ENCODE results near the gene OSBP2. TPM values are rescaled to one million over a fixed set of nuclear protein-coding genes. Genes with fewer than 3 reads are reported as not detected.

The OSBP2 gene
- total and polyA plus RNA-seq, 2 experiments from 2014 or later, result 2.1 to 2.9 TPM

DNA sequence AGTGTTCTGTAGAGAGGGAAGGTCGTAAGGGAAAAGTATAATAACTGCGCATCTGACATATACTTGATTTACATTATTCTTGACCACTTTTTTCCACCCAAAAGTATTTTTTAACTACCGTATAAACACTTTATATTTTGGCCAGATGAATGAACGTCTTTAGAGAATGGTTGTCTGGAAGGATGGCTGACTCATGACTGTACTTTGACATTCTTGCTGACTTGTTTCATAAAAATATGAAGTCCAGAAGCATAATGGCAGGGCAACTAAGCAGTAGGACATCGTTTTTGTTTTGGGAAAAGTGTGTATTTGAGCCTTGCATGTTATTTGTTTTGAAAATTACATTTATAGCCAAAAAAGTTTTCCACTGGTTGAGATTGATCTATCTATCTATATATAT lies 110.0 kb downstream of the OSBP2 start (continued):
- TF ChIP-seq JUNB (IDR thresholded peaks at IDR 0.05; ENCODE audit: unreplicated experiment) (no peak), ZNF114 (CRISPR knock-in tag; IDR thresholded peaks at IDR 0.05) (no peak), NANOG (IDR thresholded peaks at IDR 0.05; ENCODE audit: borderline replicate concordance) (no peak)
- TF ChIP-seq, protein P1, sequence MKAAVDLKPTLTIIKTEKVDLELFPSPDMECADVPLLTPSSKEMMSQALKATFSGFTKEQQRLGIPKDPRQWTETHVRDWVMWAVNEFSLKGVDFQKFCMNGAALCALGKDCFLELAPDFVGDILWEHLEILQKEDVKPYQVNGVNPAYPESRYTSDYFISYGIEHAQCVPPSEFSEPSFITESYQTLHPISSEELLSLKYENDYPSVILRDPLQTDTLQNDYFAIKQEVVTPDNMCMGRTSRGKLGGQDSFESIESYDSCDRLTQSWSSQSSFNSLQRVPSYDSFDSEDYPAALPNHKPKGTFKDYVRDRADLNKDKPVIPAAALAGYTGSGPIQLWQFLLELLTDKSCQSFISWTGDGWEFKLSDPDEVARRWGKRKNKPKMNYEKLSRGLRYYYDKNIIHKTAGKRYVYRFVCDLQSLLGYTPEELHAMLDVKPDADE (IDR thresholded peaks at IDR 0.05), result no peak

DNA sequence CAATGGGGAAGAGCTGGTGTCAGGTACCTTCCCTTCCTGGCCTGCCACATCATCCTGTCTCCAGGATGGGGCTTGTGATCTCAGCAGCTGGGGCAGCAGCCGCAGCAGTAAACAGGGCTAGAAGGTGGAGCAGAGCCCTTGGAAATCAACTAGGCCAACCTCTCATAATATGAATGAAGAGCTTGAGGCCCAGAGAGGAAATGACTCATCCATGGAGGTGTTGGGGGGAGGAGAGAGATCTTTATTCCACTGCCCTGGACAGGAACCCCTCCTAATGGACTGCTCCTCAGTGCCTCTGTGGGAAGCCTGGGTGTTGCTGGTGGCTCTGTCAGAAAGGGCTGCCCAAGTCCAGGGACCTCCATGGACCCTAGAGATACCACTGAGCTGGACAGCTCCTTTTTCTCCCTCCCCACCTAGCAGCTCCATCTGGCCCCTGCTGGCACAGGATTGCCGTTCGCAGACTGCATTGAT lies 111.8 kb downstream of the OSBP2 start:
- H3K27ac Mint-ChIP-seq, result no peak overlapping the region
- H3K4me2 ChIP-seq, result no peak overlapping the region
- H3F3A ChIP-seq (replicated peaks; ENCODE audit: low read depth), result no peaks in the 10 kb centered on the region
- H3K9me3 Mint-ChIP-seq, result no peaks in the 10 kb centered on the region
- DNase-seq (ENCODE audit: low spot score) (peak; percentile 60), ATAC-seq (peak; percentile 17)
- no peak overlapping the region for H3K4me3 Mint-ChIP-seq
- no peaks in the 10 kb centered on the region for H3K36me3 Mint-ChIP-seq (ENCODE audit: low read depth)
- H3K4me3 ChIP-seq, result no peak overlapping the region
- no peak overlapping the region for H3K27ac ChIP-seq (ENCODE audit: low read depth)
- no peak overlapping the region for H2AFZ ChIP-seq
- no peaks in the 10 kb centered on the region for H3K36me3 ChIP-seq (ENCODE audit: insufficient read depth)
- H3K9me2 ChIP-seq (ENCODE audit: insufficient read depth), result no peaks in the 10 kb centered on the region
- peaks cover 23% of the 10 kb centered on the region for H3K27me3 ChIP-seq (ENCODE audit: insufficient read depth)
- H4K20me1 ChIP-seq (replicated peaks; ENCODE audit: insufficient read depth), result peaks cover 7% of the 10 kb centered on the region
- peaks cover 22% of the 10 kb centered on the region for H3K4me1 Mint-ChIP-seq
- peaks cover 23% of the 10 kb centered on the region for H3K4me1 ChIP-seq (ENCODE audit: insufficient read depth)
- no peaks in the 10 kb centered on the region for H3K79me2 ChIP-seq (replicated peaks; ENCODE audit: insufficient read depth)
- H3K27me3 Mint-ChIP-seq (ENCODE audit: insufficient read depth, low read depth, poor library complexity), result peaks cover 32% of the 10 kb centered on the region
- TF ChIP-seq, protein P1 (IDR thresholded peaks at IDR 0.05), result no peak
- TF ChIP-seq, protein P2, sequence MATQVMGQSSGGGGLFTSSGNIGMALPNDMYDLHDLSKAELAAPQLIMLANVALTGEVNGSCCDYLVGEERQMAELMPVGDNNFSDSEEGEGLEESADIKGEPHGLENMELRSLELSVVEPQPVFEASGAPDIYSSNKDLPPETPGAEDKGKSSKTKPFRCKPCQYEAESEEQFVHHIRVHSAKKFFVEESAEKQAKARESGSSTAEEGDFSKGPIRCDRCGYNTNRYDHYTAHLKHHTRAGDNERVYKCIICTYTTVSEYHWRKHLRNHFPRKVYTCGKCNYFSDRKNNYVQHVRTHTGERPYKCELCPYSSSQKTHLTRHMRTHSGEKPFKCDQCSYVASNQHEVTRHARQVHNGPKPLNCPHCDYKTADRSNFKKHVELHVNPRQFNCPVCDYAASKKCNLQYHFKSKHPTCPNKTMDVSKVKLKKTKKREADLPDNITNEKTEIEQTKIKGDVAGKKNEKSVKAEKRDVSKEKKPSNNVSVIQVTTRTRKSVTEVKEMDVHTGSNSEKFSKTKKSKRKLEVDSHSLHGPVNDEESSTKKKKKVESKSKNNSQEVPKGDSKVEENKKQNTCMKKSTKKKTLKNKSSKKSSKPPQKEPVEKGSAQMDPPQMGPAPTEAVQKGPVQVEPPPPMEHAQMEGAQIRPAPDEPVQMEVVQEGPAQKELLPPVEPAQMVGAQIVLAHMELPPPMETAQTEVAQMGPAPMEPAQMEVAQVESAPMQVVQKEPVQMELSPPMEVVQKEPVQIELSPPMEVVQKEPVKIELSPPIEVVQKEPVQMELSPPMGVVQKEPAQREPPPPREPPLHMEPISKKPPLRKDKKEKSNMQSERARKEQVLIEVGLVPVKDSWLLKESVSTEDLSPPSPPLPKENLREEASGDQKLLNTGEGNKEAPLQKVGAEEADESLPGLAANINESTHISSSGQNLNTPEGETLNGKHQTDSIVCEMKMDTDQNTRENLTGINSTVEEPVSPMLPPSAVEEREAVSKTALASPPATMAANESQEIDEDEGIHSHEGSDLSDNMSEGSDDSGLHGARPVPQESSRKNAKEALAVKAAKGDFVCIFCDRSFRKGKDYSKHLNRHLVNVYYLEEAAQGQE (IDR thresholded peaks at IDR 0.05; ENCODE audit: unreplicated experiment), result peak; percentile 77

DNA sequence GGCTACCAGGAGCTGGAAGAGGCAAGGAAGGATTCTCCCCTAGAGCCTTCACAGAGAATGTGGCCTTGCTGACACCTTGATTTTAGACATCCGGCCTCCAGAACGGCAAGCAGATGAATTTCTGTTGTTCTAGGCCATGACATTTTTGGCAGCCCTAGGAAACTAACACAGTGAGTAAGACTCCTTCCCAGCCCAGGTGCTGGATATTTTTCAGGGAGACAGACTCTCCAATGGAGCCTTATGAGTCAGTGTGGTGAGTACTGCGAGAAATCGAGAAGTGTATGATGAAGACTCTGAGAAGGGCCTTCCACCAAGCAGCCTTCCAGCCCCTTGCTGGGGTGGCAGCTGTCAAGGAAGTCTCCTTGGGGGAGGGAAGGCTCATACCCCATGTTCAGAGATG lies 114.4 kb downstream of the OSBP2 start:
- Histone ChIP-seq H3K4me1 (ENCODE audit: insufficient read depth) (peaks cover 14% of the 10 kb centered on the region; the same call in 1 of the 2 replicates), H3F3A (replicated peaks; ENCODE audit: low read depth) (no peaks in the 10 kb centered on the region), H3K27ac (ENCODE audit: low read depth) (no peak overlapping the region), H3K4me3 (no peak overlapping the region), H3K27me3 (ENCODE audit: insufficient read depth) (peaks cover 4% of the 10 kb centered on the region; the same call in 1 of the 2 replicates), H2AFZ (no peak overlapping the region), H4K20me1 (replicated peaks; ENCODE audit: insufficient read depth) (0 out of 2 replicates have a peak, but pooled peaks cover 2% of the 10 kb centered on the region), H3K36me3 (ENCODE audit: insufficient read depth) (no peaks in the 10 kb centered on the region), H3K9me2 (ENCODE audit: insufficient read depth) (no peaks in the 10 kb centered on the region), H3K79me2 (replicated peaks; ENCODE audit: insufficient read depth) (no peaks in the 10 kb centered on the region), H3K4me2 (no peak overlapping the region)
- DNase-seq (ENCODE audit: low spot score), result no peak
- Mint-ChIP-seq H3K36me3 (ENCODE audit: low read depth) (no peaks in the 10 kb centered on the region), H3K4me1 (peaks cover 22% of the 10 kb centered on the region), H3K27ac (no peak overlapping the region), H3K27me3 (ENCODE audit: insufficient read depth, low read depth, poor library complexity) (peaks cover 11% of the 10 kb centered on the region), H3K9me3 (no peaks in the 10 kb centered on the region), H3K4me3 (no peak overlapping the region)
- ATAC-seq, result no peak
- TF ChIP-seq, protein P1 (IDR thresholded peaks at IDR 0.05), result no peak
